Osteocyte (in vitro differentiated cells): Measurements from ENCODE around the gene ATP11A. TPM values are rescaled to one million over a fixed set of nuclear protein-coding genes. Genes with fewer than 3 reads are reported as not detected.

ENCODE experiments used
- DNase-seq: peaks from one replicate; pipeline ENCODE4 v3.0.0; 2021; ENCODE audit warnings: mixed read lengths; ENCODE audit not compliant: unreplicated experiment; ENCODE audit errors: extremely low spot score
- H3K27ac Mint-ChIP-seq: one replicate; pipeline ENCODE4 v1.8.0; 2021; ENCODE audit warnings: mild to moderate bottlenecking, mixed read lengths; ENCODE audit not compliant: unreplicated experiment
- H3K27me3 Mint-ChIP-seq: one replicate; pipeline ENCODE4 v1.8.0; 2021; ENCODE audit warnings: mixed read lengths; ENCODE audit not compliant: unreplicated experiment
- H3K36me3 Mint-ChIP-seq: one replicate; pipeline ENCODE4 v1.8.0; 2021; ENCODE audit warnings: mixed read lengths; ENCODE audit not compliant: unreplicated experiment
- H3K4me1 Mint-ChIP-seq: one replicate; pipeline ENCODE4 v1.8.0; 2021; ENCODE audit warnings: mixed read lengths; ENCODE audit not compliant: unreplicated experiment
- H3K4me3 Mint-ChIP-seq: one replicate; pipeline ENCODE4 v1.8.0; 2021; ENCODE audit warnings: mild to moderate bottlenecking, moderate library complexity, mixed read lengths; ENCODE audit not compliant: unreplicated experiment
- H3K9me3 Mint-ChIP-seq: one replicate; pipeline ENCODE4 v1.8.0; 2021; ENCODE audit warnings: mixed read lengths; ENCODE audit not compliant: unreplicated experiment
- total RNA-seq: library from RNA; stranded (reverse); gene quantifications from 2 replicates; pipeline ENCODE4 v1.2.1, GENCODE V29; 2021
- TF ChIP-seq, protein P1 (sequence below): fragments of 200-600 bp; sonication (generic); IDR thresholded peaks from 2 replicates; pipeline ENCODE4 v1.5.0; 2021; ENCODE audit warnings: antibody characterized with exemption, mild to moderate bottlenecking, moderate library complexity

Gene ATP11A
- total RNA-seq, 1 donor from 2014 or later, result 15.7 TPM

- Mint-ChIP-seq H3K27me3 (no peaks in the 10 kb centered on the region), H3K36me3 (no peaks in the 10 kb centered on the region), H3K4me1 (peaks cover 2% of the 10 kb centered on the region), H3K9me3 (no peaks in the 10 kb centered on the region), H3K4me3 (no peak overlapping the region), H3K27ac (no peak overlapping the region)
- TF ChIP-seq, protein P1, sequence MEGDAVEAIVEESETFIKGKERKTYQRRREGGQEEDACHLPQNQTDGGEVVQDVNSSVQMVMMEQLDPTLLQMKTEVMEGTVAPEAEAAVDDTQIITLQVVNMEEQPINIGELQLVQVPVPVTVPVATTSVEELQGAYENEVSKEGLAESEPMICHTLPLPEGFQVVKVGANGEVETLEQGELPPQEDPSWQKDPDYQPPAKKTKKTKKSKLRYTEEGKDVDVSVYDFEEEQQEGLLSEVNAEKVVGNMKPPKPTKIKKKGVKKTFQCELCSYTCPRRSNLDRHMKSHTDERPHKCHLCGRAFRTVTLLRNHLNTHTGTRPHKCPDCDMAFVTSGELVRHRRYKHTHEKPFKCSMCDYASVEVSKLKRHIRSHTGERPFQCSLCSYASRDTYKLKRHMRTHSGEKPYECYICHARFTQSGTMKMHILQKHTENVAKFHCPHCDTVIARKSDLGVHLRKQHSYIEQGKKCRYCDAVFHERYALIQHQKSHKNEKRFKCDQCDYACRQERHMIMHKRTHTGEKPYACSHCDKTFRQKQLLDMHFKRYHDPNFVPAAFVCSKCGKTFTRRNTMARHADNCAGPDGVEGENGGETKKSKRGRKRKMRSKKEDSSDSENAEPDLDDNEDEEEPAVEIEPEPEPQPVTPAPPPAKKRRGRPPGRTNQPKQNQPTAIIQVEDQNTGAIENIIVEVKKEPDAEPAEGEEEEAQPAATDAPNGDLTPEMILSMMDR, result no peak
- no peak for DNase-seq
These were observed 59.3 kb downstream of the ATP11A start for GRCh38 chr13:112748947-112749735.

- Mint-ChIP-seq H3K27me3 (no peaks in the 10 kb centered on the region), H3K27ac (no peak overlapping the region), H3K4me3 (no peak overlapping the region), H3K36me3 (no peaks in the 10 kb centered on the region), H3K4me1 (peaks cover 2% of the 10 kb centered on the region), H3K9me3 (no peaks in the 10 kb centered on the region)
- DNase-seq, result no peak
- TF ChIP-seq, protein P1, result no peak
These were observed 60.7 kb downstream of the ATP11A start for GRCh38 chr13:112750570-112750969.

DNA sequence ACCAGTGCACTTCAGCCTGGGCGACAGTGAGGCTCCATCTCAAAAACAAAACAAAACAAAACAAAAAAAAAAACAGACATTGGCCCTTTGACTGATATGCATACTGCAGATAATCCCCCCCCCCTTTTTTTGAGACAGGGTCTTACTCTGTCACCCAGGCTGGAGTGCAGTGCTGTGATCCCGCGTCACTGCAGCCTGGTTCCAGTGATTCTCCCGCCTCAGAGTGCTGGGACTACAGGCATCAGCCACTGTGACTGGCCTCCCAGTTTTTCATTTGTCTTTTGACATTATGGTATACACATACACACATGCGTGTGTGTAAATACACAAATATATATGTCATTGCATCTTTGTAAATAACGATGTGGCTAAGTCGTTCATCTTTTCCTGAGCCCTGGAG lies 61.8 kb downstream of the ATP11A start:
- no peaks in the 10 kb centered on the region for H3K36me3 Mint-ChIP-seq
- H3K4me1 Mint-ChIP-seq, result peaks cover 2% of the 10 kb centered on the region
- TF ChIP-seq, protein P1, result no peak
- no peaks in the 10 kb centered on the region for H3K9me3 Mint-ChIP-seq
- H3K4me3 Mint-ChIP-seq, result no peak overlapping the region
- H3K27ac Mint-ChIP-seq, result no peak overlapping the region
- DNase-seq, result no peak
- H3K27me3 Mint-ChIP-seq, result no peaks in the 10 kb centered on the region

DNA sequence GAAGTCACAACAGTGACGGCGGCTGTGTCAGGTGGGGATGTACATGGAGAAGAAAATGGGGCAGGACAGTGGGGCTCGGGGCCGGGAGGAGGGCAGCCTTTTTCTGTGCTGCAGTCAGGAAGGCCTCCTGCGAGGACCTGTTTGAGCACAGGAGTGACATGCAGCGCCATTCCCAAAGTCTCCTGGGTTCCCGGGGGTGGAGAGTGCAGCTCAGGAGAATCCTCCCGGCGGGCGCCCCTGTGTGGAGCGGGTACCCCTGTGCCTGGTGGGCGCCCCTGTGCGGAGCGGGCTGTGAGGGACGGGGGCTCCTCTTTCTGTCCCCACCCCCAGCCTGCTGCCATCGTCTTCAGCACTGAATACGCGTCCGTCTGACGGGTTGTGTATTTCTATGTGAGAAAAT lies 62.4 kb downstream of the ATP11A start:
- H3K9me3 Mint-ChIP-seq, result no peaks in the 10 kb centered on the region
- TF ChIP-seq, protein P1, result no peak
- H3K27me3 Mint-ChIP-seq, result no peaks in the 10 kb centered on the region
- H3K36me3 Mint-ChIP-seq, result no peaks in the 10 kb centered on the region
- peaks cover 4% of the 10 kb centered on the region for H3K4me1 Mint-ChIP-seq
- DNase-seq, result no peak
- H3K27ac Mint-ChIP-seq, result no peak overlapping the region
- H3K4me3 Mint-ChIP-seq, result no peak overlapping the region

DNA sequence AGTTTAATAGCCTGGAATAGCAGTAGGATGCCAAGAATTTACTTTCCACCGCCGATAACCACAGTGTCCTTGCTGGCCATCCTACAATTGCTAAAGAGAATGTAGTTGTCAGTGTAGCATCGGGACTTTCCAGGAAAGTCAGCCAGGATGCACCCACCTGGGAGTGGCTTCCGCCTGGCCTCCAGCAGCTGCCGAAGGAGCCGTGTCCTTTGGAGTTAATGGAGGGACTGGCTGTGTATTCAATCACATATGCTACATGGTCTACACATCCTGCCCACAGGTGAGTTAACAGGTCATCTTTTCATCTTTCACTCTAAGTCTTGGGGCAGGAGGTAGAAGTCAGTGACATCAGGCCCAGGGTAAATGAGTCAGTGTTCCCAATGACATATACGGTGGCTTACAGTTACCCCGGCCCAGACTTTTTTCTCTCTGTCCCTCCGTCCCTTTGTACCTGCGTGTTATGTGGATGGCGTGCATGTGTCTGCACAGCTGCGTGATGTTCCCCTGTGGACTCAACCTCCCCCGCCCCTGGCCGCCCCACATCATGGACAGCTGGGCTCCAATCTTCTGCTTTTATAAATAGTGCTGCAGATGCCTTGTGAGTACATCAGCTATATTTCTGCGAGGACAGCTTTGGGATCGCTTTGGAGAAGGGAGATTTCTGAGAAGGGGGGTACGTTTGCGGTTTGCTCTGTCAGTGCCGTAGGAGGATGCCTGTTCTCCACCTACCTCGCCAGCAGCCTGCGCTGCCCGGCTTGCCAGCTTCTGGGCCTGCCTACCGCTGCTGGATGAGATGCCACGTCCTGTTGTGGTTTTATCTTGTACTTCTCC lies 63.1 kb downstream of the ATP11A start:
- no peaks in the 10 kb centered on the region for H3K27me3 Mint-ChIP-seq
- no peak overlapping the region for H3K4me3 Mint-ChIP-seq
- DNase-seq, result no peak
- peaks cover 9% of the 10 kb centered on the region for H3K4me1 Mint-ChIP-seq
- no peak overlapping the region for H3K27ac Mint-ChIP-seq
- TF ChIP-seq, protein P1, result no peak
- H3K9me3 Mint-ChIP-seq, result no peaks in the 10 kb centered on the region
- H3K36me3 Mint-ChIP-seq, result no peaks in the 10 kb centered on the region
